Astrocyte of the spinal cord (primary cell): ENCODE results near the gene SP7.

Experiments
- DNase-seq: peaks from one replicate; pipeline ENCODE4 v3.0.0; 2011; ENCODE audit warnings: low read depth, low spot score
- H3K4me3 ChIP-seq: 2 replicates; pipeline ENCODE4 v1.5.1; 2011; ENCODE audit warnings: low read depth, mild to moderate bottlenecking, low read length, moderate library complexity
- CTCF ChIP-seq: IDR thresholded peaks from 2 replicates; pipeline ENCODE4 v1.5.1; 2012; ENCODE audit warnings: low read depth, mild to moderate bottlenecking, low read length, inconsistent platforms
- in situ Hi-C: cut with HindIII; loops from 2 replicates; pipeline ENCODE4 v1.10.0; 2017; ENCODE audit warnings: low sequenced_read_pairs

Gene SP7

GRCh38 chr12:53345486-53346188, 9.5 kb upstream of the SP7 start:
- in situ Hi-C loops = no loop called here
- TF ChIP-seq CTCF = no peak
- no peak for DNase-seq
- peak overlapping the region; percentile 50 for H3K4me3 ChIP-seq

GRCh38 chr12:53344824-53345485, 8.8 kb upstream of the SP7 start:
- peak overlapping the region; percentile 50 for H3K4me3 ChIP-seq
- TF ChIP-seq CTCF = peak; percentile 76
- in situ Hi-C loops = no loop called here
- peak; percentile 72 for DNase-seq

- peak overlapping the region; percentile 31 for H3K4me3 ChIP-seq
- in situ Hi-C loops = no loop called here
- TF ChIP-seq CTCF = no peak
- no peak for DNase-seq
Measured at GRCh38 chr12:53344487-53344823, 8.3 kb upstream of the SP7 start.

GRCh38 chr12:53343969-53344368, 7.8 kb upstream of the SP7 start:
- DNase-seq = no peak
- no peak overlapping the region for H3K4me3 ChIP-seq
- in situ Hi-C loops = no loop called here
- no peak for TF ChIP-seq CTCF

GRCh38 chr12:53343449-53343848, 7.3 kb upstream of the SP7 start:
- in situ Hi-C loops = no loop called here
- no peak for TF ChIP-seq CTCF
- H3K4me3 ChIP-seq = no peak overlapping the region
- DNase-seq = no peak

- H3K4me3 ChIP-seq = no peak overlapping the region
- no peak for DNase-seq
- in situ Hi-C loops = no loop called here
- TF ChIP-seq CTCF = no peak
Measured at GRCh38 chr12:53340398-53340797, 4.2 kb upstream of the SP7 start.
